Pancreas (tissue), 10 donors: ENCODE measurements around the gene SLC45A1. TPM values are rescaled to one million over a fixed set of nuclear protein-coding genes. Genes with fewer than 3 reads are reported as not detected.
A peak's percentile ranks its signal among the peaks of the same experiment; 100 is the strongest.

Experiments
- ATAC-seq, 4 donors: fragments of 200-7000 bp; cut with Tn5 transposase; one replicate each; pipeline versions ENCODE4 v1.8.0 to v1.9.1; 2020; ENCODE audit warnings: mild to moderate bottlenecking in 4 of 4, moderate library complexity in 4 of 4
- DNase-seq, 6 donors: peaks; one replicate each; pipeline ENCODE4 v3.0.0-alpha.2; 2020
- FAIRE-seq: peaks from 2 replicates; lab custom pipeline; 2012; peaks lifted over from hg19 to GRCh38; lab: Jason Lieb, UNC
- H3K27ac ChIP-seq, 4 donors: fragments of 200-600 bp; sonication (generic); 1 replicate in 3 of 4; 2 replicates in 1 of 4; pipeline versions ENCODE4 v1.5.0 to v1.8.0; 2020
- H3K27me3 ChIP-seq, 4 donors: fragments of 200-600 bp; one replicate each; pipeline ENCODE4 v1.8.0; 2021
- H3K36me3 ChIP-seq, 3 donors: fragments of 200-600 bp; sonication (generic) in 1 of 3; one replicate each; pipeline versions ENCODE4 v1.5.0 to v1.8.0; 2020 to 2021
- H3K4me1 ChIP-seq, 3 donors: fragments of 200-600 bp; one replicate each; pipeline ENCODE4 v1.8.0; 2021
- H3K4me3 ChIP-seq, 4 donors: fragments of 200-600 bp; sonication (generic) in 2 of 4; one replicate each; pipeline versions ENCODE4 v1.5.0 to v1.8.0; 2020 to 2021
- H3K9me3 ChIP-seq, 4 donors: fragments of 200-600 bp; one replicate each; pipeline ENCODE4 v1.8.0; 2021
- WGBS, 2 donors: extraction: QIAGEN DNeasy Blood & Tissue Kit; methylation state at CpG; one replicate each; pipeline ENCODE4 v1.1.7; 2013; 5-methylcytosine and 5-hydroxymethylcytosine counted together
- intact Hi-C, 3 donors: fragments of 100-400 bp; cut with DNase I; formaldehyde crosslinking; loops; one replicate each; pipeline versions ENCODE4 v1.11.1 to v1.14.2; 2022
- polyA plus RNA-seq, 2 donors: library from polyadenylated mRNA; stranded (reverse); fragments of 200-250 nt; gene quantifications; one replicate each; pipeline ENCODE4 v1.2.3, GENCODE V29; 2013
- total RNA-seq, 6 donors: library from RNA; stranded (reverse); fragmentation: NEBNext Ultra II Directional in 4 of 6; extraction: Animal tissue kit (Norgen Biotek cat#: 25700) in 4 of 6; gene quantifications; one replicate each; pipeline versions ENCODE4 v1.2.1 to v1.2.4, GENCODE V29; 2021 to 2023
- TF ChIP-seq, protein P1 (sequence below), 4 donors: fragments of 200-600 bp; sonication (generic) in 3 of 4; IDR thresholded peaks; one replicate each; pipeline versions ENCODE4 v1.5.0 to v1.8.0; 2021; ENCODE audit warnings: antibody characterized with exemption in 4 of 4
- donor health status: healthy with polysubstance abuse.
- donor health status: DM: no; HTN: no; CAD: no; lungs with moderate emphysema.
- donor health status: DM: no; HTN: no; CAD: no.
- donor health status: control.
- donor health status: control.
- donor health status: Bipolar disorder and iron deficiency.
- donor health status: DM: yes; HTN: yes; CAD: no.
- donor health status: DM: no; HTN: no; CAD: no.
- donor health status: DM: no; HTN: no; CAD: no.
- donor health status: DM: yes; HTN: yes; CAD: no.

Gene SLC45A1
- total RNA-seq, result under 1 TPM; 0.16 to 0.75 (median 0.41) TPM
- 1 to 10 TPM; 1.4 to 1.8 TPM for polyA plus RNA-seq

DNA sequence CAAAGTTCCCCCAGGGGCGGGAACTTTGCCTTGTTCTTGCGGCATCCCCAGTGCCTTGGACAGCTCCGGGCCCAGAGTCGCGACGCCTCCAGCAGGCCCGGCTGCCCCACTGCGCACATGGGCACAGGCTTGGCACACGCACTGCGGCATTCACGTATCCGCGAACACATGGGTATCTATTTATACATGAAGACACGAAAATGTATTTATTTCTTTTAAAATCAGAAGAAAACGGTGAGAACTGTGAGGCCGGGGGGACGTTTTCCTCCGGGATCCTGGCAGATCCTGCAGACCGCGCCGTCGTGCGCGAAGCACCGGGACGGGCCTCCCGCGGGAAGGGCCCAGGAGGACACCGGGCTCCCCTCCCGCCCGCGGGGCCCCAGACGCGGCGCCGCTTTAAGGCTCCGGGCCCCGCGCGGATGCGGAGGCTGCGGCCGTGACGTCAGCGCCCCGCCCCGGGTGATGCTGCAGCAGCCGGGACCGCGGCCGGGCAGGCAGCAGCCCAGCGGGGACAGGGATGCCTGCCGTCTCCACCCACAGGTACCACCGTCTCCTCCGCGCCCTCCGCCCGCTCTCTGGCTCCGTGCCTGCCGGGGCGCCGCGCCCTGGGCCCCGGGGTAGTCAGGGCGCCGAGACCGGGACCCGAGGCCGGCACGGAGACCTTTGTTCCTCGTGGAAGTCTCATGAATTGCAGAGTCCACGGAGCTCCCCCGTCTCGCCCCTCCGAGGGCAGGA, at the start of gene SLC45A1:
TSS of gene SLC45A1 (plus strand) at position 468 of the 735 bp plus-strand sequence. CDS start 6,216 bp downstream, outside the sequence.
- Histone ChIP-seq H3K27me3 (no peaks in the 10 kb centered on the region), H3K9me3 (no peaks in the 10 kb centered on the region), H3K36me3 (no peaks in the 10 kb centered on the region), H3K27ac (no peak within 1 kb of the TSS), H3K4me3 (peak within 1 kb of the TSS; percentile 16 to 56 (median 27)), H3K4me1 (peaks cover 12 to 18% (median 13%) of the 10 kb centered on the region in 3 donors)
- TF ChIP-seq, protein P1, sequence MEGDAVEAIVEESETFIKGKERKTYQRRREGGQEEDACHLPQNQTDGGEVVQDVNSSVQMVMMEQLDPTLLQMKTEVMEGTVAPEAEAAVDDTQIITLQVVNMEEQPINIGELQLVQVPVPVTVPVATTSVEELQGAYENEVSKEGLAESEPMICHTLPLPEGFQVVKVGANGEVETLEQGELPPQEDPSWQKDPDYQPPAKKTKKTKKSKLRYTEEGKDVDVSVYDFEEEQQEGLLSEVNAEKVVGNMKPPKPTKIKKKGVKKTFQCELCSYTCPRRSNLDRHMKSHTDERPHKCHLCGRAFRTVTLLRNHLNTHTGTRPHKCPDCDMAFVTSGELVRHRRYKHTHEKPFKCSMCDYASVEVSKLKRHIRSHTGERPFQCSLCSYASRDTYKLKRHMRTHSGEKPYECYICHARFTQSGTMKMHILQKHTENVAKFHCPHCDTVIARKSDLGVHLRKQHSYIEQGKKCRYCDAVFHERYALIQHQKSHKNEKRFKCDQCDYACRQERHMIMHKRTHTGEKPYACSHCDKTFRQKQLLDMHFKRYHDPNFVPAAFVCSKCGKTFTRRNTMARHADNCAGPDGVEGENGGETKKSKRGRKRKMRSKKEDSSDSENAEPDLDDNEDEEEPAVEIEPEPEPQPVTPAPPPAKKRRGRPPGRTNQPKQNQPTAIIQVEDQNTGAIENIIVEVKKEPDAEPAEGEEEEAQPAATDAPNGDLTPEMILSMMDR (IDR thresholded peaks at IDR 0.05), result no peak
- 19 to 21% methylated on average over 63 to 75 of the region's 75 CpGs for WGBS, 2 donors
- DNase-seq, result peak in 4 of 6 donors; percentile 45 to 83 (median 72)
- FAIRE-seq, result no peak
- peak; percentile 26 to 73 (median 58) for ATAC-seq
- intact Hi-C loops, result loop anchor here in 1 of 3 donors (10.0 kb wide), 1 partner anchor 153 kb away; no protein-coding TSS in a partner anchor

DNA sequence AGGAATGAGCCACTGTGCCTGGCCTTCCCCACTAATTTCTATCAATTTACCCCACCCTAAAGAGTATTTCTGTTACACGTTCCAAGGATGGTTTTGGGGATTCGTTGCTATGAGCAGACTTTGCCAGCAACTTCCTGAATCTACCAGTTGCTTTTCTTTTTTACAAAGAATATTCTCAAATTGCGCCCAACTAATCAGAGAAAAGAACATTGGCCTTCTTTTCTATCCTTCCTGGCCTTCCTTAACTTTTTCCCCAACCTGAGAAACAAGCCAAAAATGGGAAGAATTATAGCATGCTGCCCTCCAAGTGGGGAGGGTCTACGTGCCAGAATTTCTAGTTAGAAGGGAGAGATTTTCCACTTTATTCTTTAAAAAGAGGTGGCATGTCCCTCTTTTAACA, 44.9 kb upstream of the SLC45A1 start:
- ATAC-seq (no peak), DNase-seq (no peak), FAIRE-seq (no peak)
- Histone ChIP-seq H3K27me3 (no peaks in the 10 kb centered on the region), H3K4me1 (peaks cover 0 to 6% (median 0%) of the 10 kb centered on the region in 3 donors), H3K4me3 (no peak overlapping the region), H3K36me3 (no peaks in the 10 kb centered on the region), H3K9me3 (no peaks in the 10 kb centered on the region), H3K27ac (no peak overlapping the region)
- intact Hi-C loops, result no loop called here
- 83 to 88% methylated on average over 4 of the region's 4 CpGs for WGBS, 2 donors
- TF ChIP-seq, protein P1 (IDR thresholded peaks at IDR 0.05), result no peak

DNA sequence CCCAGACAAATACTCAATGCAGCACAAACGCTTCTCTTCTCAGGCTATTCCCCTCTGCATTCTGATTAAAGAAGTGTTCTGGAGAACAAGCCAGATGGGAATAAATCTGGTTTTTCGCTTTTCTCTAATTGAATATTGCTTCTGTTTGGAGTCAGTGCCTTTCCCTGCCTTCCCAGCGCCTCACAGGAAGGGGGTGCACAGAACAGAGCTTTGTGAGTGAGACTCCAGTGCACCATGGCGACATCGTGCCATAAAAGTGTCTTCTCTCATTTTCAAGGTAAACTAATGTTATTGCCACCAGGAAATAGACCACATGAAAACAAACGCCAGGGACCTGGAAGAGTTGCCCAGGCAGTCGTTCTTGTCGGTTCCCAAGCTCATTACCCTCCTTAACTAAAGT, 43.6 kb upstream of the SLC45A1 start:
- intact Hi-C loops, result no loop called here
- FAIRE-seq, result no peak

DNA sequence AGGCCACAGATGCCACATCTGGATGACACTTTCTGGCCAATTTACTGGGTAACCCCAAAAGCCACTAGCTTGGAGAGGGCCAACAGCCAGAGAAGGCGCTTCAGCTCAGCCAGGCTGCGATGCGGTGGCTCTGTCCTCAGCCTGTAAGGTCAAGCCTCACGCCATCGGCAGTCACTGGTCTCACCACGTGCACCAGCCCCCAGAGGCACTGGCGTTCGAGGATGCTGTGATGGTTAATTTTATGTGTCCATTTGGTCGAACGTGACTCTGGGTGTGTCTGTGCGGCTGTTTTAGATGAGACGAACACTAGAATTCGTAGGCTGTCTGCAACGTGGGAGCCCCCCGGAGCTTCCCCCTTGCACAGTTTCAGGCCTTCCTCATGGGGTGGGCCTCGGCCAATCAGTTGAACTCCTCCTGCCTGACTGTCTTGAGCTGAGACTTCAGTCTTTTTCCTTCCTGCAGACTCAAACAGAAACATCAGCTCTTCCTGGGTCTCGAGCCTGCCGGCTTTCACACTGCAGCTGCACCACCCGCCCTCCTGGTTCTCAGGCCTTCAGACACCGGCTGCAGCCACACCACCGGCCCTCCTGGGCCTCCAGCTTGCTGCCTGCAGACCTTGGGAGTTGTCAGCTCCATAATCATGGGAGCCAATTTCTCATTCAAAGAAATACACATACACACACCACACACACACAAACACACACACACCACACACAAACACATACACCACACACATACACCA, 41.6 kb upstream of the SLC45A1 start:
- TF ChIP-seq, protein P1 (IDR thresholded peaks at IDR 0.05), result no peak
- peaks cover 0 to 6% (median 0%) of the 10 kb centered on the region in 3 donors for H3K4me1 ChIP-seq
- 92 to 93% methylated on average over 21 of the region's 21 CpGs for WGBS, 2 donors
- no peaks in the 10 kb centered on the region for H3K36me3 ChIP-seq
- DNase-seq, result peak in 1 of 6 donors; percentile 55
- H3K9me3 ChIP-seq, result no peaks in the 10 kb centered on the region
- intact Hi-C loops, result no loop called here
- FAIRE-seq, result no peak
- no peak overlapping the region for H3K4me3 ChIP-seq
- peak in 1 of 4 donors; percentile 22 for ATAC-seq
- H3K27ac ChIP-seq, result no peak overlapping the region
- no peaks in the 10 kb centered on the region for H3K27me3 ChIP-seq

More for the DNA sequence above, 43.6 kb upstream of the SLC45A1 start:
- ATAC-seq, result peak; percentile 61 to 83 (median 71)
- Histone ChIP-seq H3K36me3 (no peaks in the 10 kb centered on the region), H3K4me1 (peaks cover 0 to 6% (median 0%) of the 10 kb centered on the region in 3 donors), H3K27me3 (no peaks in the 10 kb centered on the region), H3K27ac (peak overlapping the region; percentile 4 to 73 (median 62)), H3K4me3 (no peak overlapping the region), H3K9me3 (no peaks in the 10 kb centered on the region)
- WGBS, 2 donors, result 56 to 57% methylated on average over 8 of the region's 8 CpGs
- peak in 3 of 6 donors; percentile 36 to 44 (median 40) for DNase-seq
- TF ChIP-seq, protein P1 (IDR thresholded peaks at IDR 0.05), result no peak
